GM19438 (cell line): ENCODE data around the gene SLC2A10.

ENCODE experiments used
- ATAC-seq: cut with Tn5 transposase; IDR thresholded peaks from one replicate; pipeline ENCODE4 v1.9.1; 2021; ENCODE audit warnings: low read depth; ENCODE audit not compliant: unreplicated experiment

The SLC2A10 gene

GRCh38 chr20:46681032-46681854 is 28.2 kb upstream of the SLC2A10 start:
- no peak for ATAC-seq

DNA sequence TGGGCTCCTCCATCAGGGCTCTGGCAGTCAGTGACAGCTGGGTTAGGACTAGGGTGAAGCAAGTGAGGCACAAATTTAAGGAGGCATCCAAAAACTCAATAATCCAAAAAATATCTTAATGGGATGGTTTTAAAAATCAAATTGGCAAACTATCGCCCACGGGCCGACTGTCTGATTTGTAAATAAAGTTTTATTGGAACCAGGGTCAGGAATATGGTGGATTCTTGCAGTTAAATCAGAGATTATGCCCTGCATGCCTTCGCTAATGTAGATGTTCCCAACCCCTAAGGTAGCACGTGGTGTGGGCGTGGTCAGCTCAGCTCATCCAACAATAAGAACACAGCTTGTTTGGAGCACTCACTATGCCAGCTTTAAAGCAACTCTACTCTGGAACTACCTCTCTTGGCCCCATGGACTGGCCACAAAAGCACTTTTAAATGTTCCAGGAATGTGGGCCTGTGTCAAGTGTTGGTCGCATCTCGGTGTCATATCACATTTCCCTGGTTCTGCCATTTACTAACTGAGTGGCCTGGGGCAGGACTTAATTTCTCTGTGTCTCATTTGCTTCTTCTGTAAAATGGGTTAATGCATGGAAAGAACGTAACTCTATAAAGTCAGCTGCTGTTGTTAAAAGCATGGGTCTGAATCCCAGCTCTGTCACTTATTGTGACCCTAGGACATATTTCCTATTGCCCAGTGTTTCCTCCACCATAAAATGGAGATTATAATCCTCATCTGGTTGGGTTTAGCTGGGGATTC is 27.2 kb upstream of the SLC2A10 start:
- no peak for ATAC-seq

- ATAC-seq = no peak
Measured at GRCh38 chr20:46683011-46683667, 26.3 kb upstream of the SLC2A10 start.

DNA sequence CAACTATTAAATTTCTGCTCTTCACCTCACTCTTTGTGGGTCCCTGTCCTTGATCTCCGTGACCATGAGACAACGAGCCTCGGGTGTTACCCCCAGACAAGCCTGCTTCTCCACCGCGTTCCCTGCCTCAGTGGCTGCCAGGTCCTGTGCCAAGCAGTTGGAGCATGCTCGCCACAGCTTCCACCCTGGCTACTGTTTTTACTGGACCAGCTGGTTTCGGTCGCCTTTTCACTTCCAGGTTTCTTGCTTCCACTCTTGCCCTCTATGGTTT is 25.8 kb upstream of the SLC2A10 start:
- no peak for ATAC-seq

DNA sequence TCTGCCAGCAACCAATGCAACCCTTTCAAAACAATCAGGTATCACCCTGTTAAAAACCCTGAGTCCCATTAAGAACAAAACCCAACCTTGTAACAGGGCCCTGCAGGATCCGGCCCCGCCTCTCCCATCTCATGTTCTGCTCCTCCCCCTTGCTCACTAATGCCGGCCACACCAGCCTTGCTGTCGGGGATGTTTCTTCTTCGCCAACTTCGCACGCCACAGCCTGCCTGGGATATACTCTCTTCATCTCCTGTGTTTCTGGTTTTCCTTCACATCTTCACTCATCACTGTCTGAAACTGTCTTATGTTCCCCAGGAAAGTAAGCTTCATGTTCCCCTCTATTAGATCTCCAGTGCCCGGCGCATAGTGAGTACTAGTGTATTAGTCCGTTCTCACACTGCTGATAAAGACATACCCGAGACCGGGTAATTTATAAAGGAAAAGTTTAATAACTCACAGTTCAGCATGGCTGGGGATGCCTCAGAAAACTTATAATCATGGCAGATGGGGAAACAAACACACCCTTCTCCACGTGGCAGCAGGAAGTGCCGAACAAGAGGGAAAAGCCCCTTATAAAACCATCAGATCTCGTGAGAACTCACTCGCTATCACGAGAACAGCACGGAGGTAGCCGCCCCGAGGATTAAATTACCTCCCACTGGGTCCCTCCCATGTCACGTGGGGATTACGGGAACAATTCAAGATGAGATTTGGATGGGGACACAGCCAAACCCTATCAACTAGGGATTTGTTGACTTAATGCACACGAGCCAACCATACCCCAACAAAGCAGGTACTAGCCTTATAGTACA is 25.3 kb upstream of the SLC2A10 start:
- no peak for ATAC-seq

- no peak for ATAC-seq
Measured at GRCh38 chr20:46688151-46689081, 21.0 kb upstream of the SLC2A10 start.

- ATAC-seq = peak; percentile 90
Measured at GRCh38 chr20:46689082-46689753, 20.2 kb upstream of the SLC2A10 start, which contains the start of gene TP53RK. Gene TP53RK, minus strand, starts transcription at chr20:46689444. Its CDS starts 30 bp downstream, at chr20:46689414.

- no peak for ATAC-seq
Measured at GRCh38 chr20:46689754-46690085, 19.7 kb upstream of the SLC2A10 start.

- no peak for ATAC-seq
Measured at GRCh38 chr20:46690219-46691106, 19.0 kb upstream of the SLC2A10 start.

GRCh38 chr20:46691196-46691595 is 18.3 kb upstream of the SLC2A10 start:
- ATAC-seq = no peak

DNA sequence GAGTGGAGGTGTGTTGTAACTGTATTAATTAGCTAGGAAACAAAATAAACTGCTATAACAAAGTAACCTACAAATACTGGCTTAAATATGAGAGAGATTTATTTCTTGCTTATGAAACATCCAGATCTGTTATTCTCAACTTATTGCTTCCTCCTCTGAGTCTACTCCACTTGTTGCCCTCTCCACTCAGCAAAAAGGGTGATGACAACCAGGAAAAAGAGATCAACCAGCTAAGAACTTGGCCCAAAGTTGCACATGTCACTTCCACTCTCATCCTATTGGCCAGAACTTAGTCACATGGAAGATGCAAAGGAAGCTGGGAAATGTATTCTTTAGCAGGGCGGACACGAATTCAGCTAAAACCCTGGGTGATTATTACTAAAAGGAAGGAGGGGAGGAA is 15.0 kb upstream of the SLC2A10 start:
- ATAC-seq = no peak

DNA sequence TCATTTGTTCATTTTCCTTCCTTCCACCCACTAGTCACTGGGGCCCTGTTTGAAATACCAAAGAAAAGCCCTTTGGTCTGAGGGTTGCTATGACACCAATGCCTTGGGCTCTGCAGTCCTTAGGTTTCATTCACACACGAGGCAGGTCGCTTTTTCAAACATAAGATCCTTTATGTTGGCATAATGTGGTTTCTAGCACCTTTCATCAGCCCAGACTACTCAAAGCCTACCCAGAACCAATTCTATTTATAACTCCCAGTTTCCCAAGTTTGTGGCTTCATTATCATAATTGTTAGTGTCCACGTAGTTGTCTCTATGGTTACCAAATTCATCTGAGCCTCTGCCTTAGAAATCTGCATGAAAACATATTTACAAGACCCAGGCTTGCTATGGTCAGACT is 13.6 kb upstream of the SLC2A10 start:
- no peak for ATAC-seq

DNA sequence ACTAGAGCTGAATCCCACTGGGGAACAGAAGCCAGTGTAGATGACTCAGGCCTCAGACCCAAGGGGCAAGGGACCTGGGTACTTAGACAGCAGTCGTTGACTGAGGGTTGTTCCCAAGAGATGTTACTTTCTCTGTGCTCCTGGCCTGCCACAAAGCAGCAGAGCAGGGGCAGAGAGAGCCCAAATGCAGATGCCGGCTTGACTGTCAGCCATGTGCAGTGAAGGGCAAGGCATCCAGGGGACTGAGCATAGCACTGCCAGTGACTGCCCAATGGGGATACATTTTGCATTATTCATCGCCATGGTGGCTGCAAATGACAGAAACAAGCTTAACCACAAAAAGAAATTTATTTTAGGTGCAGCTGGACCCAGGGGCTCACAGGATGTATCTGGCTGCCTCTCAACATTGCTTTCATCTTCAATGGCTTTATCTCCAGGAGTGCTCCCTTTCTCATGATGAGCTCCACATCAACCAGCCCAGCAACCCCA is 12.6 kb upstream of the SLC2A10 start:
- no peak for ATAC-seq

DNA sequence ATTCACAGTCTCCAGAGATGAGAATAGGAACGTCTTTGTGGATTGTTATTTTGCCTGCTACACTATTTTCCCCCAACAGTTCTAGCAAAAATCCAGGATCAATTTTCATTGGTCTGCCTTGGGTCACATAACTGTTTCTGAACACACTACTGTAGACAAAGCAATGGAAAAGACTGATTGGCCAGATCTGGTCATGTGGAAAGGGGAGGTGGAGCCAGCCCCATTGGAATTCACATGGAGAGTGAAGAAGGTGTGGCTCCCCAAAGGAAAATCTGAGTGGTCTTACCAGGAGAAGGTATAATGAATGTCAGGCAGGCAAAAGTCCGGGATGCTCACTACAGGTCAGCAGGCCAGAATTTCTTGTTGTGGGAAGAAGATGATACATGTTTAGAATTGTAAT is 10.7 kb upstream of the SLC2A10 start:
- ATAC-seq = no peak

DNA sequence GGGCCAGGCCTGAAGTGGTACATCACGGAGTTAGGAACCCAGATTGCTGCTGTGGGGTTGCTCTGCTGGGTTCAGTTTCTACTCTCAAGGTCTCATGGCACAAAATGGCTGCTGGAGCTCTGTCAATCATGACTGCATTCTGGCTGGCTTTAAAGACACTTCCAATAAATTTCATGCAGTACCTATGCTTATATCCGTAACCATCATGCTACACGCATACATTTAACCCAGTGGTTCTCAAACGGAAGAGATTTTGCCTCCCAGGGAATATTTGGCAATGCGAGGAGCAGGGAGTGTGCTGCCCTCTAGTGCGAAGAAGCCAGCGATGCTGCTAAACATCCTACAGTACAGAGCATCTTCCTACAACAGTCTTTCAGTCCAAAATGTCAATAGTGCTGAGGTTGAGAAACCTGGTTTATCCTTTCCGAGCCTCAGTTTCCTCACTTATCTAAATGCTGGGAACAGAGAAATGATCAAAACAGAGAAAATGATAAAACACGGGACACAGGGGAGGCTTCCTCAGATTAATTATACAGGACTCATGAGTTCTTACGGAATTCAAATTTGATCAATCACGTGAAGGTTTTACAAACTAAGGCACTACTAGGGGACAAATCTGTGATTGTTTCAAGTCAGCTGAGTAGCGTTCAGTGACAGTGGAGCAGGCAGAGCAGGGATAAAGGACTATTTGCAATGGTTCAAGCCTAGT is 9.6 kb upstream of the SLC2A10 start:
- no peak for ATAC-seq

- no peak for ATAC-seq
Measured at GRCh38 chr20:46700481-46700880, 9.0 kb upstream of the SLC2A10 start.

- ATAC-seq = no peak
Measured at GRCh38 chr20:46701057-46701456, 8.4 kb upstream of the SLC2A10 start.

GRCh38 chr20:46701556-46701955 is 7.9 kb upstream of the SLC2A10 start:
- ATAC-seq = no peak
